PC-3 (cell line): ENCODE measurements around the gene CPLX1.

Experiments used
- CTCF ChIP-seq: fragments of 300-600 bp; sonication (generic); conservative IDR thresholded peaks from 2 replicates; pipeline ENCODE4 v1.5.1; 2017; ENCODE audit warnings: antibody characterized with exemption, low read depth, mild to moderate bottlenecking, low read length
- EZH2 ChIP-seq: fragments of 300-600 bp; sonication (generic); IDR thresholded peaks from one replicate; pipeline ENCODE4 v1.6.1; 2017; ENCODE audit warnings: antibody characterized with exemption, mild to moderate bottlenecking, low read length; ENCODE audit not compliant: unreplicated experiment

GRCh38 chr4:803884-804283, 22.0 kb downstream of the CPLX1 start:
- no peak for TF ChIP-seq CTCF
- TF ChIP-seq EZH2: no peak
